Adipocyte (in vitro differentiated cells): ENCODE data around the gene CPED1.
A peak's percentile ranks its signal among the peaks of the same experiment; 100 is the strongest.
"Not testable (repeated sequence)": the region's sequence is repeated elsewhere in the genome, so short reads cannot be mapped to it uniquely, and the experiment has no call there.

Source experiments
- DNase-seq: peaks from one replicate; pipeline ENCODE4 v3.0.0-alpha.2; 2015; ENCODE audit warnings: low read depth
- H3K27me3 ChIP-seq: replicated peaks from 2 replicates; pipeline ENCODE4 v1.7.0; 2013; ENCODE audit warnings: mild to moderate bottlenecking, low read length, moderate library complexity; ENCODE audit not compliant: control insufficient read depth, insufficient read depth
- H3K36me3 ChIP-seq: 2 replicates; pipeline ENCODE4 v1.7.0; 2013; ENCODE audit warnings: low read length, mild to moderate bottlenecking, moderate library complexity; ENCODE audit not compliant: control insufficient read depth, insufficient read depth, severe bottlenecking
- H3K4me1 ChIP-seq: 2 replicates; pipeline ENCODE4 v1.7.0; 2013; ENCODE audit warnings: mild to moderate bottlenecking, low read length, moderate library complexity; ENCODE audit not compliant: control insufficient read depth, insufficient read depth
- H3K4me3 ChIP-seq: 2 replicates; pipeline ENCODE4 v1.7.0; 2013; ENCODE audit warnings: mild to moderate bottlenecking, low read length, moderate library complexity
- H3K9ac ChIP-seq: 2 replicates; pipeline ENCODE4 v1.7.0; 2013; ENCODE audit warnings: mild to moderate bottlenecking, low read length, moderate library complexity
- H3K9me3 ChIP-seq: 2 replicates; pipeline ENCODE4 v1.7.0; 2013; ENCODE audit warnings: mild to moderate bottlenecking, low read length, moderate library complexity; ENCODE audit not compliant: control insufficient read depth

Gene CPED1

GRCh38 chr7:121286186-121286585 is 297.7 kb downstream of the CPED1 start:
- peaks cover 16% of the 10 kb centered on the region for H3K36me3 ChIP-seq
- peaks cover 3% of the 10 kb centered on the region for H3K4me1 ChIP-seq
- no peak for DNase-seq
- peaks cover 4% of the 10 kb centered on the region for H3K9me3 ChIP-seq
- H3K27me3 ChIP-seq: no peaks in the 10 kb centered on the region
- H3K9ac ChIP-seq: no peak overlapping the region
- no peak overlapping the region for H3K4me3 ChIP-seq

DNA sequence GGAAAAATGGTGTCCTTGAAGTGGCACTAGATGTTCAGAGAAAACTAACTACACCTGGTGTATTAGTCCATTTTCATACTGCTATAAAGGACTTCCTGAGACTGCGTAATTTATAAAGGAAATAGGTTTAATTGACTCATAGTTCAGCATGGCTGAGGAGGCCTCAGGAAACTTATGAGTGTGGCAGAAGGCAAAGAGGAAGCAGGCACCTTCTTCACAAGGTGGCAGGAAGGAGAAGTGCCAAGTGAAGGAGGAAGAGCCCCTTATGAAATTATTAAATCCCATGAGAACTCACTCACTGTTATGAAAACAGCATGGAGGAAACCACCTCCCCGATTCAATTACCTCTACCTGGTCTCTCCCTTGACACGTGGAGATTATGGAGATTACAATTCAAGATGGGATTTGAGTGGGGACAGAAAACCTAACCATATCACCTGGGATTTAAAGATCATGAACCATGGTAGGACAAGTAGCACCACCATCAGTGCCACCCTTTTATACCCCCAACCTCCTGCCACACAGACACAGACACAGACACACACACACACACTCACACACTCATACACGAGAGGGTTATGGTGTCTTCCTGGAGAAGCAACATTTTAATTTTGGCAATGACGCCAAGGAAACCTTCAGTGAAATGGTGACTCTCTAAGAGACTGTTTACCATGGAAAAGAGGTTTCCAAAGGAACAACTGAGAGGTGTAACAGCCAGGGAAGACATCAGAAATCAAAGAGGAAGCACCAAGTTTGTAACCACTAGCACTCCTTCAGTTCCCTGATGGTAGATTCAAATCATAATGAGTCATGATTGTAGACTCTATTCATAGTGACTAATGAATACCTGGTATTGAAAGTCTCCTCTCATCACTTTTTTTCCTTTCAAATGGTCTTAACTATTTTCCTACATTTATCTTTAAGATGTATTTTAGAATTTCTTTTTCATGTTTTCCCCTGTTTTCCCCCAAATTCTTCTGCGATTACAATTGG is 298.5 kb downstream of the CPED1 start:
- peaks cover 16% of the 10 kb centered on the region for H3K36me3 ChIP-seq
- H3K9ac ChIP-seq: no peak overlapping the region
- H3K4me3 ChIP-seq: no peak overlapping the region
- H3K4me1 ChIP-seq: peaks cover 3% of the 10 kb centered on the region
- no peak for DNase-seq
- H3K9me3 ChIP-seq: peaks cover 4% of the 10 kb centered on the region
- no peaks in the 10 kb centered on the region for H3K27me3 ChIP-seq

- peaks cover 3% of the 10 kb centered on the region for H3K4me1 ChIP-seq
Observed at GRCh38 chr7:121288894-121289293, 300.4 kb downstream of the CPED1 start.

GRCh38 chr7:121289930-121290329 is 301.4 kb downstream of the CPED1 start:
- not testable (repeated sequence) for H3K4me3 ChIP-seq, H3K27me3 ChIP-seq, H3K9me3 ChIP-seq, H3K4me1 ChIP-seq, H3K36me3 ChIP-seq, H3K9ac ChIP-seq, DNase-seq

More at GRCh38 chr7:121288894-121289293, 300.4 kb downstream of the CPED1 start:
- Histone ChIP-seq H3K4me3 (no peak overlapping the region), H3K36me3 (peaks cover 7% of the 10 kb centered on the region), H3K27me3 (no peaks in the 10 kb centered on the region), H3K9me3 (peaks cover 4% of the 10 kb centered on the region), H3K9ac (no peak overlapping the region)
- DNase-seq: peak; percentile 56

GRCh38 chr7:121294448-121294992 is 306.0 kb downstream of the CPED1 start:
- Histone ChIP-seq H3K36me3 (peaks cover 13% of the 10 kb centered on the region), H3K4me3 (no peak overlapping the region), H3K9me3 (no peaks in the 10 kb centered on the region), H3K4me1 (no peaks in the 10 kb centered on the region), H3K27me3 (no peaks in the 10 kb centered on the region), H3K9ac (no peak overlapping the region)
- DNase-seq: no peak

DNA sequence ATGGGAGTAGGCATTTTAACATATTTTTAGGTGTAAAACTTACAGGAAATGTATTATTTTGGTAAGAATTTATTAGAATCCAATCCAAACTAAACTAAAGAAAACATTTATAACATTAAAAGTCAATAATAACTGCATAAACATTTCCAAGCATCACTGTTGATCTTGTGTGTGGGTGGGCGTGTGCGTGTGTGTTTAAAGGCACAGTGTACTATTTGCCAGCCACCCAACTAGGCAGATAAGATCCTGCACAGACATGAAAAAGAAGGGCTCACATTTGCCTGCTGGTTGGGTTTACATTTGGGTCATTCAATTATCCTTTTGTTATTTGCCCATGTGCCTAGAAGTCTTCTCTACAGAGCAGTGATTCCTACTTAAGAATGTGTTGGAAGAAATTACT is 309.3 kb downstream of the CPED1 start:
- H3K27me3 ChIP-seq: no peaks in the 10 kb centered on the region
- H3K9me3 ChIP-seq: no peaks in the 10 kb centered on the region
- peaks cover 13% of the 10 kb centered on the region for H3K36me3 ChIP-seq
- no peak for DNase-seq
- no peaks in the 10 kb centered on the region for H3K4me1 ChIP-seq
- no peak overlapping the region for H3K4me3 ChIP-seq
- peak overlapping the region; percentile 24 for H3K9ac ChIP-seq

- Histone ChIP-seq H3K9ac (no peak overlapping the region), H3K9me3 (no peaks in the 10 kb centered on the region), H3K4me1 (no peaks in the 10 kb centered on the region), H3K36me3 (peaks cover 13% of the 10 kb centered on the region), H3K4me3 (no peak overlapping the region), H3K27me3 (no peaks in the 10 kb centered on the region)
- DNase-seq: no peak
Observed at GRCh38 chr7:121298831-121299239, 310.3 kb downstream of the CPED1 start.

DNA sequence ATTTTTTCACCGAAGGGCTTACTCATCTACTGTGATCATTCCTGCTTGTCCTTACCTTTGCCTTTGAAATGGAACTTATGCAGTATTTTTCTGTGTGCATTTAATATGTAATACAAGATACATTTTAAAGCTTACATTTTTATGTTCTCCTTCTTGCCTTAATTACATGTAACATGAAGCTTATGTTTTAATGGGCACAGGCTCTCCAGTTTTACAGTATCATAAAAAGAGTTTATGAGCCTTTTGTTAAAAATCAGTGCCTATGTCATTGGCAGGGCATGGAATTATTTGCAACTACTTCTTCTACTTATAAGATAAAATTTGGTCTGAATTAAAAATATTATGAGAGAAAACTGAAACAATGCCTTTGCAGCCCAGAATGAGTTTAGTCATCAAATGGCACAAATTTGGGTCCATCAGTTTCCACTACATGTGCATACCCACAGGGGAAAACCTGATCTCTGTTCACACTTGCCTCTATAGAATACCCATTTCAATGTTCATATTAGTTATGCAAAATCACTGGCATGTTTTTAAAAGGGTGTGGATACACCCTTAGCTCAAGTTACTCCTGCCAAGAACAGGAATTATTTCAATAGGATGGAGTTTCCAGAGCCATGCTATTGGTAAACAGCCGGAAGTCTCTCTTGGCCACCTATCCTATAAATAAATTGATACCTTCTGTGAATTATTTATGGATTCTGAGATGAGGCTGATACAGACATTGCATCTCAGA is 312.3 kb downstream of the CPED1 start:
- Histone ChIP-seq H3K9ac (no peak overlapping the region), H3K4me3 (no peak overlapping the region), H3K27me3 (no peaks in the 10 kb centered on the region), H3K36me3 (peaks cover 7% of the 10 kb centered on the region), H3K9me3 (no peaks in the 10 kb centered on the region), H3K4me1 (peaks cover 15% of the 10 kb centered on the region)
- peak; percentile 27 for DNase-seq

GRCh38 chr7:121301446-121302213 is 313.1 kb downstream of the CPED1 start:
- H3K9me3 ChIP-seq: no peaks in the 10 kb centered on the region
- DNase-seq: peak; percentile 42
- H3K9ac ChIP-seq: no peak overlapping the region
- no peaks in the 10 kb centered on the region for H3K27me3 ChIP-seq
- no peaks in the 10 kb centered on the region for H3K36me3 ChIP-seq
- H3K4me3 ChIP-seq: no peak overlapping the region
- peaks cover 22% of the 10 kb centered on the region for H3K4me1 ChIP-seq

DNA sequence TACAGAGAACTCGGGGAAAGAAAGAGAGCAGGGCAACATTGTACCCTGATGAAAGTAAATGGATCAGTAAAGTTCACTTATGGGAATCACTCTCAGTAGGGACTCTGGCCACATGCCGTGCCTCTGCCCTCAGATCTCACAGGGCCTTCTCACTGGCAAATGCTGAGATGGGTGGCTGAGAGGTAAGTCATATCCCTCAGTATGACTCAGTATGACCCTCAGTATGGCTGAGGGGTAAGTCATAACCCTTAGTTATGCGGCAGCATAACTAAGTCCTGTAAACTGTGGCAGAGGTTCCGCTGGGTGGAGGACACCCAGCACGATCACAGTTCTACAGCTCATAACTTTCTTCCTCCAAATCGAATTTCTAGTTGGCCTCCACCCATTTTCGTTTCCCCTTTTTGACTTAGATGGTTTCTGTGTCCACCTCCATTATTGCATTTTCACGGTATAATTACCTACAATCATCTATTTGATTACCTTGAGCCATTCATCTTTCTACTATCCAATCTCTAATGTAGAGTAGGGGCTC is 313.8 kb downstream of the CPED1 start:
- H3K27me3 ChIP-seq: no peaks in the 10 kb centered on the region
- peaks cover 26% of the 10 kb centered on the region for H3K4me1 ChIP-seq
- no peak overlapping the region for H3K4me3 ChIP-seq
- H3K36me3 ChIP-seq: no peaks in the 10 kb centered on the region
- no peak for DNase-seq
- H3K9ac ChIP-seq: no peak overlapping the region
- H3K9me3 ChIP-seq: no peaks in the 10 kb centered on the region
